ENCODE data around the gene SNRNP70.

Gene SNRNP70

DNA sequence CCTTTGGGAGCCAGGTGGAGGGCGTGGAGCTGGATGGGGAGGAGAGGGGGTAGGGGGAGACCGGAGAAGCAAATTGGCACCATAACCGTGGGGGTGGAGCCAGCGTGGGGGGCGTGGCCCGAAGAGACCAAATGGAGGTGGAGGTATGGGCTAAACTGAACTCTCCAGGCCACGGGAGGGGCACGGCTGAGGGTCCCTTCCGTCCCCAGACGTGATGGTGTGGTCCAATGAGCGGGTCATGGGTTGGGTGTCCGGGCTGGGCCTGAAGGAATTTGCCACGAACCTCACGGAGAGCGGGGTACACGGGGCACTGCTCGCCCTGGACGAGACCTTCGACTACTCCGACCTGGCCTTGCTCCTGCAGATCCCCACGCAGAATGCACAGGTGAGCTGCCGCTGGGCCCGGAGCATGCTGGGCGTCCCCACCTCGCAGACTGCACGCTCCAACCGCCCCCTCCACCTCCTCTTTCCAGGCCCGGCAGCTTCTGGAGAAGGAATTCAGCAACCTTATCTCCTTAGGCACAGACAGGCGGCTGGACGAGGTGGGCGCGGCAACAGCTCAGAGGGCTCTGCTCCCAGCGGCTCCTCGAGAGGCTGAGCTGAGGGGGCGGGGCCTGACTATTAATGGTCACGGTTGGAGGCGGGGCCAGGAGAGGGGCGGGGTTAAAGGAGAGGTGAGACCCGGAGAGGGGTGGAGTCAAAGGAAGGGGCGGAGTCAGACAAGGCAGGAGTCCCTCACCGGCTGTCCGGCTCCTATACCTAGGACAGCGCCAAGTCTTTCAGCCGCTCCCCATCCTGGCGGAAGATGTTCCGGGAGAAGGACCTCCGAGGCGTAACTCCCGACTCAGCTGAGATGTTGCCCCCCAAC lies 63.8 kb downstream of the SNRNP70 start:
- DNase-seq: peak; percentile 91

DNA sequence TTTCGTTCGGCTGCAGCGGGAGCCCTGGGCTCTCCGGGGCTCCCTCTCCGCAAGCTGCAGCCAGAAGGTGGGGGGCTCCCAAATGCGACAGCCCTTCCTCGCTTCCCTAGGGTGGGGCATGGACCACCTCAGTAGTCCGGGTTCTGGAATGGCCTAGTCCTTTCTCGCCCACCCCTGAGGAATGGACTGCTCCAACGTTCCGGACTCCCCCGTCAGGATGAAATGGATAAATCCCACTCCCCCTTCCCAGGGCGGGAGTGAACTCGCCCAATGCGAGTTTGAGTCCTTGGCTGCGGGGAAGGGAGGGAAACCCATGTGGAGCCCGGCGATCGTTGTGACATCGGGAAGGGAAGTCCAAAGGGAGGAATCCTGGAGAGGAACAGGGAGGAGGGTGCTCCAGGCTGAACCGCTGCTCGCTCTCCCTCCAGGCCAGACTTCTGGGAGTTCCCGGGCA lies 64.4 kb downstream of the SNRNP70 start:
- no peak for DNase-seq

DNA sequence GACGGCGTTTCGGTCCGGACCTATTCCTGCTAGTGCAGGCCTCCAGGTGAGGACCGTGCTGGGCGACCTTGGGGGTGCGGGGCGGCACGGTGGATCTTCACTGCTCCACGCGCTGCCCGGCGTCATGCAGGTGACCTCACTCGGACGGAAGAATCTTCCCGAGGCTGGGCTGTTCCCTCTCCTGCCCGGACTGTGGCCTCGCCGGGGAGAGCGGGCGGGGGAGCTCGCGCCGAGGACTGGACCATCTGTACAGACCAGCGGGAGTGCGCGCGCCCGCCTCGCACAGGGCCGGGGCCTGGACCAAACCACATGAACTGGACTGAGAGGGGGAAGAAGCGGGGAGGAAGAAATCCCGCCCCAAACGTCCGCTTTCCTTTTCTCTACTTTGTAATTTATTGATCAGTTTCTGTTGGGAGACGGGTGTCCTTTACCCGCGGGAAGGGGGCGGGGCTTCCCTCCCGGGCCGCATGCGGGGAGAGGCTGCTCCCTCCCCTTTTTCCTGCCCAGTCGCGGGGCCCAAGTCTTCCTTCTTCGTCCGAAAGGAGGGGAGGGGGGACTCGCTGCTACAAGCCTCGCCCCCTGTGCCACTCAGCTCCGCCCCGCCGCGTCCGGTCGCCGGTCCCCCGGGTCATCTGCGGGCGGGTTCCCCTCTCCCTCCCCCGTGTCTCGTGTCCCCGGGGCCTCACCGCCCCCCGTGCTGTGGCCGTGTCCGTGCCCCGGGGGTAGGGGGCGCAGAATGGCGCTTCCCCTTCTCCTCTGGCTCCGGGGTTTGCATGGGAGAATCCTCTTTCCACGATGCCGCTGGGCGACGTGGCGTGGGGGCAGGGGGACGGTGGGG lies 65.1 kb downstream of the SNRNP70 start:
- DNase-seq: peak; percentile 81

DNA sequence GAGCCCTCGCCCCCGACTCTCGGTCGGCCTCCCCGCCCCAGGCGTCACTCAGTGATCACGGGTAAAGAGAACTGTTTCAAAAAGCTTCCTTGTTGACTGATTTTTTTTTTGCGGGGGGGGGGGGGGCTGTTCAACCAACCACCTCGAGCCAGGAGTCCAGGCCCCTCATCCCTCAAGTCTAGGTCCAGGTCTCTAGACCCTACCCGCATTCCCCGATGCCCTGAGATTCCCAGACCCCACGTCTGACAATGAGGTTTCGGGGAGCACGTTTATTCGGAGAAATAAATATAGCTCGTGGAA lies 65.6 kb downstream of the SNRNP70 start:
- no peak for DNase-seq

GRCh38 chr19:49151267-49152118 lies 66.2 kb downstream of the SNRNP70 start:
- DNase-seq: peak; percentile 78

- no peak for DNase-seq
Observed at GRCh38 chr19:49152119-49152550, 66.9 kb downstream of the SNRNP70 start.

DNA sequence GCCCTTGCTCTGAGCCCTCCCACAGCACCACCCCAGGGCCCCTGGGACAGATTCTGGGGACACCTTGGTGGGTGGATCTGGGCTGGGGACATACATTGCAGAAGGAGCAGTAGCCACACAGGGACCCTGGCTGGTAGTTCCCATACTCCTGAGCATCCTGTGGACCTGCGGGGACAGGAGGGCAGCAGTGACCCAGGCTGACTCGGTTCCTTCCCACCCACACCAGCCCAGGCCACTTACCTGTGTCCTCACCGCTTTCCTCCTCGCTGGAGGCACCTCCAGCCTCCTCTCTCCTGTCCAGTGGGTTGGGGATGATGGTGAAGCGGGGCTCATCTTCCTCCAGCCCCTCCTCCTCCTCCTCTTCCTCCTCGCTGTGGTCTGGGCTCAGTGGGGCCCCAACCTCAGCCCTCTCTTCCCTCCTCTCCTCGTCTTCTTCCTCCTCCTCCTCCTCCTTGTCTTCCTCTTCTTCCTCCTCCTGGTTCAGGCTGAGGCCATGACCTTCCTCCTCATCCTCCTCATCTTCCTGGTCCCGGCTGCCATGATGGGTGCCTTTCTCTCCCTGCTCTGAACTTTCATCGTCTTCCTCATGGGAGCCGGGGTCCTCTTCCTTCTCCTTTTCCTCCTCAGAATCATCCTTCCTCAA lies 68.0 kb downstream of the SNRNP70 start:
- DNase-seq: no peak

DNA sequence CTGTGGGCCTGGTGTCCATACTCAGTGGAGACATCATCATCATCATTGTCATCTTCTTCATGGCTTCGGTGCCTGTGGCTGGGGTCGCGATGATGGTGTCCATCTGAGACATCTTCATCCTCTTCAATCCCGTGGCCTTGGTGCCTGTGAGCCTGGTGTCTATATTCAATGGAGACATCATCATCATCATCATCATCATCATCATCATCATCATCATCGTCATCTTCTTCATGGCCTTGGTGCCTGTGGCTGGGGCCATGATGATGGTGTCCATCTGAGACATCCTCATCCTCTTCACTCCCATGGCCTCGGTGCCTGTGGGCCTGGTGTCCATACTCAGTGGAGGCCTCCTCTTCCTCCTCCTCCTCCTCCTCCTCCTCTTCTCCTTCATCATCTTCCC lies 69.0 kb downstream of the SNRNP70 start:
- no peak for DNase-seq

GRCh38 chr19:49155005-49155819 lies 70.0 kb downstream of the SNRNP70 start, which contains the start of gene HRC:
Gene HRC (minus strand): TSS chr19:49155396. CDS start chr19:49155237, 159 bp downstream.
- DNase-seq: no peak

DNA sequence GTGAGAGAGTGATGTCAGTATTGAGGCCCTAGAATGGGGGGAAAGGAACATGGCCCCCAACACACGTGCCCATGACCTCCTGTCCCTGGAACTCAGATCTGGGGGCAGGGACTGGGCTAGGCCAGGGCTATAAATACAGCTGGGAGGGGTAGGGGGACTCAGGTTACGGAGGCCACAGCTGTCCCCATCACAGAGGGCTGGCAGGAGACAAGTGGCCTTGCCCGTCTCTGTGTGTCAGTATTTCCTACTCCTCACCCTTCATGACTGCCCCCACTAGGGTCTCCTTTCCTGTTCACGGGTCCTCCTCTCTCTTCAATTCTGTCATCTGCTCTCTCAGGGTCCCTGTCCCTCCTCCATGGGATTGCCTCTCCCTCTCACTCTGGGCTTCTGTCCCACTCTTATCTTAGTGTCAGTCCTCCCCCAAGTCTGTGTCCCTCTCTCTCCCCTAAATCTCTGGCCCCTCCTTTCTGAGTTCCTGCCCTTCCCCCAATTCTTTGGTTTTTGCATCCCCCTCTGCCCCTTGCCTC lies 70.6 kb downstream of the SNRNP70 start:
- DNase-seq: no peak

- DNase-seq: peak; percentile 79
Observed at GRCh38 chr19:49157445-49158224, 72.4 kb downstream of the SNRNP70 start, which contains the start of gene TRPM4. Gene TRPM4 (plus strand): TSS chr19:49157792. CDS start chr19:49157867, 75 bp downstream.
